ENCODE measurements around the gene CHRM4. TPM values are rescaled to one million over a fixed set of nuclear protein-coding genes. Genes with fewer than 3 reads are reported as not detected.
A peak's percentile ranks its signal among the peaks of the same experiment; 100 is the strongest.

CHRM4 gene
- total RNA-seq (under 1 TPM in 2 of 10 donors, not detected in 8; 0.30 to 0.32 TPM), polyA plus RNA-seq (under 1 TPM in 1 of 2 donors, not detected in 1; 0.03 TPM)
- long read RNA-seq, donor 1 = 0 reads
- long read RNA-seq, donor 2, partial matches to known transcripts = 0 of 1 reads
- long read RNA-seq, donor 2, other reads (novel, unspliced or antisense) = 1 of 1 reads
- long read RNA-seq, donor 3 = 0 reads

DNA sequence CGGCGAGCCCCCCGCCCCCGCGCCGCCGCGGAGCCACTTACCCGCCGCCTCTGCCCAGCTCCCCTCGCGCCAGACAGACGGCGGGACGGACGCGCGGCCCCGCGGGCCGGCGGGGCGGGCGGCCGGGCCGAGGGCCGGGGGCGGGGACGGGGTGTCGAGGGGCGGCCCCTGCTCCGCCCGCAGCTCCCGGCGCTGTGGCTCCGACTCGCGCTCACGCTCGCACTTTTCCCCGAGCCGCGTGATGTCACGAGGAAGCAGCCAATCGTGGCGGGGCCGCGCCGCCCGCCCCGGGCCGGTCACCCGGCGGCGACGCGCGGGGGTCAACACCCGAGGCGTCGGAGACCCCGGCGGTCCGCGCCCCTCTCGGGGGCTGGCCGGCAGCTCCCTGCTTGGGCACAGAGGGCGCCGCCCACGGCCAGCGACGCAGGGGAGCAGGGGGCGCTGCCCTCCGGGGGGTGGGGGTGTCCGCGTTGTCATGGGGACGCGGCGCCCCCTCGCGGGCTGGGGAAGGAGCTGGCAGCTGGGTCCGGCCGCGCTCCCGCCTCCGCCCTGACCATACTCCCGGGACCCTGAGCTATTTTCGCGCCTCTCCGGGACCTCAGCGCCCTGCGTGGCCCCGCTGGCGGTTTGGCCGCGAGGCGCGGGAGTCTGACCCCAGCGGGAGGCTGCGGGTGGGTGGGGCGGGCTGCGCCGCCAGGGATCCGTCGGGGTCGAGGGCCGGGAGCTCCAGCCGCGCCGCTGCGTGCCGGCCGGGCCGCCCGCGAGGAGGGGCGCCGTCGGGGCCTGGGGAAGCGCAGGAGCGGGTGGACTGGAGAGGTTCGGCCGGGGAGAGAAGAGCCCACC is at the start of gene CHRM4:
Gene CHRM4 (minus strand): TSS at position 199 of the 843 bp plus-strand sequence. CDS start 5,219 bp downstream, outside the sequence.
- Histone ChIP-seq H3K9me3 (no peaks in the 10 kb centered on the region), H3K4me1 (peaks cover 19 to 50% (median 34%) of the 10 kb centered on the region in 9 donors), H3K4me3 (peak within 1 kb of the TSS; percentile 25 to 54 (median 48)), H3K27me3 (peaks cover 21 to 63% (median 49%) of the 10 kb centered on the region in 7 donors), H3K36me3 (peaks cover 0 to 14% (median 0%) of the 10 kb centered on the region in 9 donors), H3K27ac (no peak within 1 kb of the TSS)
- DNase-seq (peak in 1 of 2 donors; percentile 31), ATAC-seq (peak in 2 of 8 donors; percentile 3 to 4)
- TF ChIP-seq, protein P1, sequence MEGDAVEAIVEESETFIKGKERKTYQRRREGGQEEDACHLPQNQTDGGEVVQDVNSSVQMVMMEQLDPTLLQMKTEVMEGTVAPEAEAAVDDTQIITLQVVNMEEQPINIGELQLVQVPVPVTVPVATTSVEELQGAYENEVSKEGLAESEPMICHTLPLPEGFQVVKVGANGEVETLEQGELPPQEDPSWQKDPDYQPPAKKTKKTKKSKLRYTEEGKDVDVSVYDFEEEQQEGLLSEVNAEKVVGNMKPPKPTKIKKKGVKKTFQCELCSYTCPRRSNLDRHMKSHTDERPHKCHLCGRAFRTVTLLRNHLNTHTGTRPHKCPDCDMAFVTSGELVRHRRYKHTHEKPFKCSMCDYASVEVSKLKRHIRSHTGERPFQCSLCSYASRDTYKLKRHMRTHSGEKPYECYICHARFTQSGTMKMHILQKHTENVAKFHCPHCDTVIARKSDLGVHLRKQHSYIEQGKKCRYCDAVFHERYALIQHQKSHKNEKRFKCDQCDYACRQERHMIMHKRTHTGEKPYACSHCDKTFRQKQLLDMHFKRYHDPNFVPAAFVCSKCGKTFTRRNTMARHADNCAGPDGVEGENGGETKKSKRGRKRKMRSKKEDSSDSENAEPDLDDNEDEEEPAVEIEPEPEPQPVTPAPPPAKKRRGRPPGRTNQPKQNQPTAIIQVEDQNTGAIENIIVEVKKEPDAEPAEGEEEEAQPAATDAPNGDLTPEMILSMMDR (IDR thresholded peaks at IDR 0.05) = peak in 6 of 9 donors; percentile 18 to 43 (median 36)
- 1% methylated on average over 80 to 123 of the region's 123 CpGs for WGBS, 2 donors
- intact Hi-C loops (cut with DNase I) = loop anchor here in 4 of 10 donors (2.0 to 10.0 kb wide), 3 partner anchors 137 to 223 kb away; partner anchors contain the start of genes ATG13 (in 1 of the 4) and HARBI1 (in 1 of the 4)

DNA sequence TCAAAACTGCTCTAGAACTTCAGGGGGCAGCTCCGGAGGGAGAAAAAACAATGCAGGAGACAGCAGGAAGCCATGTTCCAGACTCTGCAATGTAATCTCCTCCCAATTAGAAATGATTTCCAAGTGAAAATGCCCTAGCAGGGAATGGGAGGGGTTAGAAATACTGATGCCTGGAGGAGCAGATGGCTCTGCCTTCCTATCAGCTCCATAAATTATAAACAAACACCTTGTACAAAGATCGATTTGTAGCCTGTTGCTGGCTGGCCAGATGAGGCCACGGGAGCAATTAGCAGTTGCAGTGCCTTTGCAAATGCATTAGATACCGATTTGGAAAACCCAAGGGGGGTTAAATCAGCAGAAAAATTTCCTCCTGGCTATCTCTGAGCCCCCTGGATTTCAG is 46.6 kb upstream of the CHRM4 start:
- intact Hi-C loops (cut with DNase I) = loop anchor here in 1 of 10 donors (5.0 kb wide), 1 partner anchor 99 kb away; no protein-coding TSS in a partner anchor
- no peak overlapping the region for H3K4me3 ChIP-seq
- peaks cover 0 to 53% (median 5%) of the 10 kb centered on the region in 9 donors for H3K36me3 ChIP-seq
- H3K27me3 ChIP-seq = no peaks in the 10 kb centered on the region
- peaks cover 0 to 41% (median 13%) of the 10 kb centered on the region in 9 donors for H3K4me1 ChIP-seq
- TF ChIP-seq, protein P1 (IDR thresholded peaks at IDR 0.05) = no peak
- no peak for ATAC-seq
- no peak overlapping the region for H3K27ac ChIP-seq
- WGBS, 2 donors = 52 to 55% methylated on average over 4 of the region's 4 CpGs
- DNase-seq = no peak
- no peaks in the 10 kb centered on the region for H3K9me3 ChIP-seq

DNA sequence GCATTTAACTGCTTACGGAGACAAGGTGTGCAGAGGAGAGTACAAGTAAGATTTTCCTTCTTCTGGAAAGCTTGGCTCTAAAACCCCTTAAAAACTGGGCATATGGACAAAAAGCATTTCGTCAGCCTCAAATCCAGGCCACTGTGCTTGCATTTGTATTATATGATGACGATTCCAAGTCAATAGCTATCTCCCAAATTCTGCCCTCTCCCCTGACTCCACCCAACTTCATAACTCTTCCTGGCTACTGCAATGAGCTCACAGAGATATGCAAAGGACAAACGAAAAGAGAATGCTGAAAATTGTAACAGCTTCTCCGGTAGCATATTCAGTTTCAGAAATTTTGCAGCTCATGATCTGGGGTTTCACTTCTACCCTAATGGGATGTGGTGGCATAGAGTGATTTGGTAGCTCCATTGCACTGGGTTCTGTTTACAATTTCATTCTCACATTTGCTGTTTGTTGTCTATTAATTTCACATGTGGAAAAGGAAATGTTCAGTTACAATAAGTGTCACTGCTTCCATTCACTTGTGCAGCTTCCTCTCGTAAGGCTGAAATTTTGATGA is 45.6 kb upstream of the CHRM4 start:
- peak in 1 of 8 donors; percentile 24 for ATAC-seq
- H3K4me1 ChIP-seq = peaks cover 0 to 41% (median 13%) of the 10 kb centered on the region in 9 donors
- no peak for DNase-seq
- no peaks in the 10 kb centered on the region for H3K27me3 ChIP-seq
- H3K27ac ChIP-seq = peak overlapping the region in 1 of 10 donors; percentile 6
- TF ChIP-seq, protein P1 (IDR thresholded peaks at IDR 0.05) = no peak
- intact Hi-C loops (cut with DNase I) = loop anchor here in 1 of 10 donors (5.0 kb wide), 1 partner anchor 100 kb away; no protein-coding TSS in a partner anchor
- no peak overlapping the region for H3K4me3 ChIP-seq
- WGBS, 2 donors = 66 to 72% methylated on average over 6 of the region's 6 CpGs
- H3K36me3 ChIP-seq = peaks cover 0 to 53% (median 5%) of the 10 kb centered on the region in 9 donors
- no peaks in the 10 kb centered on the region for H3K9me3 ChIP-seq

DNA sequence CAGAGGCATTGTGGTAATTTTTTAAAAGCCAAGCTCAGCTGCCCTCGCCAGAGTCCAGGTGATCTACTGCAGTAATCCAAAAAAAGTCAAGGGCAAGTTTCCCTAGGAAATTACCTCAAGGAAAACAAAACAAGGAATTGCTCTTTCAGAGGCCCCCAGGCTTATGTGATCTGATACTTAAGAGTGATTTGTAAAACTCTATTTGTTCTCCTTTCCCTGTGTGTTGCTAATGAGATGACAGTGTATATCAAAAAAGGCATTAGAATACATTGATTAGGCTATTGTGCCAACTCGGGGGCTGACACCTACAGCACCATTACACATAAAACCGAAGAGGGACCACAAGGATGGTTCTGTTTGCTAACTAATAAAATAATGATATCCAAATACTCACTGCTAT is 44.5 kb upstream of the CHRM4 start:
- TF ChIP-seq, protein P1 (IDR thresholded peaks at IDR 0.05) = no peak
- H3K27me3 ChIP-seq = no peaks in the 10 kb centered on the region
- ATAC-seq (no peak), DNase-seq (no peak)
- no peak overlapping the region for H3K4me3 ChIP-seq
- peaks cover 0 to 41% (median 13%) of the 10 kb centered on the region in 9 donors for H3K4me1 ChIP-seq
- peaks cover 0 to 53% (median 9%) of the 10 kb centered on the region in 9 donors for H3K36me3 ChIP-seq
- intact Hi-C loops (cut with DNase I) = loop anchor here in 1 of 10 donors (5.0 kb wide), 1 partner anchor 101 kb away; no protein-coding TSS in a partner anchor
- H3K27ac ChIP-seq = no peak overlapping the region
- WGBS, 2 donors = 75 to 82% methylated on average over 3 of the region's 3 CpGs
- H3K9me3 ChIP-seq = no peaks in the 10 kb centered on the region

All from heart right ventricle (tissue), 16 donors.